SK-N-SH treated with all-trans-retinoic acid at 6 μM for 48 hours (cell line): ENCODE measurements around the gene LRMDA.

ENCODE experiments used
- BACH2 ChIP-seq: fragments of 250-450 bp; sonication (Bioruptor Pico); IDR thresholded peaks from 2 replicates; pipeline ENCODE4 v1.9.0; 2021; ENCODE audit warnings: mild to moderate bottlenecking, borderline replicate concordance
- CREB5 ChIP-seq: fragments of 250-450 bp; sonication (Bioruptor Pico); IDR thresholded peaks from 2 replicates; pipeline ENCODE4 v1.5.1; 2020; ENCODE audit warnings: low read depth, mild to moderate bottlenecking, moderate library complexity
- CSDC2 ChIP-seq: fragments of 250-450 bp; sonication (Bioruptor Pico); IDR thresholded peaks from 2 replicates; pipeline ENCODE4 v1.5.0; 2020; ENCODE audit warnings: mild to moderate bottlenecking, moderate library complexity
- CSRNP3 ChIP-seq: fragments of 250-450 bp; sonication (Bioruptor Pico); IDR thresholded peaks from 2 replicates; pipeline ENCODE4 v1.5.1; 2021; ENCODE audit warnings: mild to moderate bottlenecking, moderate library complexity
- GLIS3 ChIP-seq: fragments of 250-450 bp; sonication (Bioruptor Pico); IDR thresholded peaks from 2 replicates; pipeline ENCODE4 v1.5.0; 2020; ENCODE audit warnings: mild to moderate bottlenecking, moderate library complexity
- POU6F1 ChIP-seq: fragments of 250-450 bp; sonication (Bioruptor Pico); IDR thresholded peaks from 2 replicates; pipeline ENCODE4 v1.8.0; 2021; ENCODE audit warnings: low read depth, mild to moderate bottlenecking, moderate library complexity, borderline replicate concordance
- TCF4 ChIP-seq: fragments of 250-450 bp; sonication (Bioruptor Pico); IDR thresholded peaks from 2 replicates; pipeline ENCODE4 v1.8.0; 2021; ENCODE audit warnings: mild to moderate bottlenecking, moderate library complexity, borderline replicate concordance
- ZFP3 ChIP-seq: fragments of 250-450 bp; sonication (Bioruptor Pico); IDR thresholded peaks from 2 replicates; pipeline ENCODE4 v1.5.0; 2020; ENCODE audit warnings: mild to moderate bottlenecking, moderate library complexity
- ZFP30 ChIP-seq: fragments of 450-650 bp; formaldehyde crosslinking; IDR thresholded peaks from 2 replicates; pipeline ENCODE4 v1.5.0; 2022; ENCODE audit warnings: mild to moderate bottlenecking, moderate library complexity
- ZNF565 ChIP-seq: fragments of 450-650 bp; formaldehyde crosslinking; conservative IDR thresholded peaks from 2 replicates; pipeline ENCODE4 v1.5.0; 2020; ENCODE audit warnings: low read depth, mild to moderate bottlenecking, moderate library complexity
- TF ChIP-seq, protein P1 (sequence below): fragments of 250-450 bp; sonication (Bioruptor Pico); IDR thresholded peaks from 2 replicates; pipeline ENCODE4 v1.5.0; 2020; ENCODE audit warnings: mild to moderate bottlenecking, moderate library complexity
- TF ChIP-seq, protein P2 (sequence below): fragments of 250-450 bp; sonication (Bioruptor Pico); IDR thresholded peaks from 2 replicates; pipeline ENCODE4 v1.8.0; 2020; ENCODE audit warnings: mild to moderate bottlenecking, moderate library complexity, borderline replicate concordance

- TF ChIP-seq ZFP30 (no peak), CREB5 (CRISPR knock-in tag) (no peak), TCF4 (no peak), ZNF565 (CRISPR knock-in tag) (no peak), GLIS3 (CRISPR knock-in tag) (no peak), CSRNP3 (no peak), POU6F1 (CRISPR knock-in tag) (no peak), BACH2 (CRISPR knock-in tag) (no peak), CSDC2 (CRISPR knock-in tag) (no peak), ZFP3 (no peak)
- TF ChIP-seq, protein P1, sequence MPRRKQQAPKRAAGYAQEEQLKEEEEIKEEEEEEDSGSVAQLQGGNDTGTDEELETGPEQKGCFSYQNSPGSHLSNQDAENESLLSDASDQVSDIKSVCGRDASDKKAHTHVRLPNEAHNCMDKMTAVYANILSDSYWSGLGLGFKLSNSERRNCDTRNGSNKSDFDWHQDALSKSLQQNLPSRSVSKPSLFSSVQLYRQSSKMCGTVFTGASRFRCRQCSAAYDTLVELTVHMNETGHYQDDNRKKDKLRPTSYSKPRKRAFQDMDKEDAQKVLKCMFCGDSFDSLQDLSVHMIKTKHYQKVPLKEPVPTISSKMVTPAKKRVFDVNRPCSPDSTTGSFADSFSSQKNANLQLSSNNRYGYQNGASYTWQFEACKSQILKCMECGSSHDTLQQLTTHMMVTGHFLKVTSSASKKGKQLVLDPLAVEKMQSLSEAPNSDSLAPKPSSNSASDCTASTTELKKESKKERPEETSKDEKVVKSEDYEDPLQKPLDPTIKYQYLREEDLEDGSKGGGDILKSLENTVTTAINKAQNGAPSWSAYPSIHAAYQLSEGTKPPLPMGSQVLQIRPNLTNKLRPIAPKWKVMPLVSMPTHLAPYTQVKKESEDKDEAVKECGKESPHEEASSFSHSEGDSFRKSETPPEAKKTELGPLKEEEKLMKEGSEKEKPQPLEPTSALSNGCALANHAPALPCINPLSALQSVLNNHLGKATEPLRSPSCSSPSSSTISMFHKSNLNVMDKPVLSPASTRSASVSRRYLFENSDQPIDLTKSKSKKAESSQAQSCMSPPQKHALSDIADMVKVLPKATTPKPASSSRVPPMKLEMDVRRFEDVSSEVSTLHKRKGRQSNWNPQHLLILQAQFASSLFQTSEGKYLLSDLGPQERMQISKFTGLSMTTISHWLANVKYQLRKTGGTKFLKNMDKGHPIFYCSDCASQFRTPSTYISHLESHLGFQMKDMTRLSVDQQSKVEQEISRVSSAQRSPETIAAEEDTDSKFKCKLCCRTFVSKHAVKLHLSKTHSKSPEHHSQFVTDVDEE (CRISPR knock-in tag), result no peak
- TF ChIP-seq, protein P2, sequence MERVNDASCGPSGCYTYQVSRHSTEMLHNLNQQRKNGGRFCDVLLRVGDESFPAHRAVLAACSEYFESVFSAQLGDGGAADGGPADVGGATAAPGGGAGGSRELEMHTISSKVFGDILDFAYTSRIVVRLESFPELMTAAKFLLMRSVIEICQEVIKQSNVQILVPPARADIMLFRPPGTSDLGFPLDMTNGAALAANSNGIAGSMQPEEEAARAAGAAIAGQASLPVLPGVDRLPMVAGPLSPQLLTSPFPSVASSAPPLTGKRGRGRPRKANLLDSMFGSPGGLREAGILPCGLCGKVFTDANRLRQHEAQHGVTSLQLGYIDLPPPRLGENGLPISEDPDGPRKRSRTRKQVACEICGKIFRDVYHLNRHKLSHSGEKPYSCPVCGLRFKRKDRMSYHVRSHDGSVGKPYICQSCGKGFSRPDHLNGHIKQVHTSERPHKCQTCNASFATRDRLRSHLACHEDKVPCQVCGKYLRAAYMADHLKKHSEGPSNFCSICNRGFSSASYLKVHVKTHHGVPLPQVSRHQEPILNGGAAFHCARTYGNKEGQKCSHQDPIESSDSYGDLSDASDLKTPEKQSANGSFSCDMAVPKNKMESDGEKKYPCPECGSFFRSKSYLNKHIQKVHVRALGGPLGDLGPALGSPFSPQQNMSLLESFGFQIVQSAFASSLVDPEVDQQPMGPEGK (CRISPR knock-in tag), result no peak
Measured at GRCh38 chr10:75414527-75414926, 16.9 kb upstream of the LRMDA start.
